ENCODE results near the gene CAPZB.

The CAPZB gene

GRCh38 chr1:19324665-19324990 lies 160.7 kb downstream of the CAPZB start:
- DNase-seq: no peak

GRCh38 chr1:19323987-19324664 lies 161.2 kb downstream of the CAPZB start:
- DNase-seq: no peak

- DNase-seq: no peak
Observed at GRCh38 chr1:19322481-19322880, 162.9 kb downstream of the CAPZB start.

- no peak for DNase-seq
Observed at GRCh38 chr1:19321071-19321470, 164.3 kb downstream of the CAPZB start.

- DNase-seq: no peak
Observed at GRCh38 chr1:19319196-19319595, 166.1 kb downstream of the CAPZB start.

- no peak for DNase-seq
Observed at GRCh38 chr1:19317126-19317910, 168.0 kb downstream of the CAPZB start.

- no peak for DNase-seq
Observed at GRCh38 chr1:19315378-19316198, 169.8 kb downstream of the CAPZB start.

GRCh38 chr1:19313961-19314882 lies 171.1 kb downstream of the CAPZB start:
- DNase-seq: no peak

GRCh38 chr1:19313636-19313959 lies 171.7 kb downstream of the CAPZB start:
- no peak for DNase-seq

- no peak for DNase-seq
Observed at GRCh38 chr1:19312782-19313635, 172.3 kb downstream of the CAPZB start.

- DNase-seq: peak; percentile 93
Observed at GRCh38 chr1:19311931-19312781, 173.2 kb downstream of the CAPZB start, which contains the start of the genes AKR7A2 and SLC66A1. Gene AKR7A2 (minus strand): TSS chr1:19312144. CDS start chr1:19312124, 20 bp downstream. Gene SLC66A1 (plus strand): TSS chr1:19312326. CDS start chr1:19317678, 5,352 bp downstream.

- DNase-seq: no peak
Observed at GRCh38 chr1:19311503-19311930, 173.8 kb downstream of the CAPZB start.

GRCh38 chr1:19310720-19311502 lies 174.4 kb downstream of the CAPZB start:
- no peak for DNase-seq

- DNase-seq: no peak
Observed at GRCh38 chr1:19310061-19310460, 175.3 kb downstream of the CAPZB start.

- DNase-seq: peak; percentile 18
Observed at GRCh38 chr1:19309123-19309813, 176.1 kb downstream of the CAPZB start.

GRCh38 chr1:19308509-19308907 lies 176.8 kb downstream of the CAPZB start:
- DNase-seq: no peak

- no peak for DNase-seq
Observed at GRCh38 chr1:19307794-19308508, 177.4 kb downstream of the CAPZB start.

- no peak for DNase-seq
Observed at GRCh38 chr1:19306941-19307340, 178.4 kb downstream of the CAPZB start.

Measured in amniotic stem cell (primary cell).